Endothelial cell of umbilical vein (primary cell): Measurements from ENCODE around the gene TGFBR2. TPM values are rescaled to one million over a fixed set of nuclear protein-coding genes. Genes with fewer than 3 reads are reported as not detected.

ENCODE experiments used
- BruUV-seq: library from RNA; stranded (reverse); fragments of 400-500 nt; replicated peaks from 2 replicates; lab custom pipeline; 2021; lab: Mats Ljungman, UMichigan
- CTCF ChIA-PET: fragments of 300-600, 350-600 bp; sonication (Branson Sonifier 250); formaldehyde crosslinking; loops from one replicate; lab custom pipeline; 2021; ENCODE audit warnings: antibody characterized with exemption, inconsistent platforms; lab: Charles Lee
- POLR2A ChIA-PET: fragments of 300-600, 350-600 bp; sonication (Branson Sonifier 250); formaldehyde crosslinking; loops from one replicate; lab custom pipeline; 2021; ENCODE audit warnings: antibody characterized with exemption, inconsistent platforms; lab: Charles Lee
- DNase-seq: peaks from one replicate; pipeline ENCODE4 v3.0.0-alpha.2; 2011; ENCODE audit warnings: low read depth, low spot score
- FAIRE-seq: peaks from 2 replicates; lab custom pipeline; 2011; peaks lifted over from hg19 to GRCh38; lab: Jason Lieb, UNC
- H2AFZ ChIP-seq: 2 replicates; pipeline ENCODE4 v1.6.0; 2012; ENCODE audit warnings: low read depth, low read length, control low read depth, inconsistent platforms
- H3K27ac ChIP-seq: 2 replicates; pipeline ENCODE4 v1.5.1; 2011; ENCODE audit warnings: low read depth, mild to moderate bottlenecking, control low read depth, low read length, moderate library complexity; ENCODE audit not compliant: insufficient read depth
- H3K27me3 ChIP-seq, 2 experiments: 2 replicates each; pipeline versions ENCODE4 v1.6.0 to v1.6.1; 2011; ENCODE audit warnings: low read length in 2 of 2, mixed read lengths in 1 of 2; ENCODE audit not compliant: control insufficient read depth in 2 of 2, insufficient read depth in 2 of 2
- H3K36me3 ChIP-seq, 2 experiments: 2 replicates in 1 of 2; 3 replicates in 1 of 2; pipeline ENCODE4 v1.5.1; 2011; ENCODE audit warnings: low read length in 2 of 2, mild to moderate bottlenecking in 1 of 2, moderate library complexity in 1 of 2; ENCODE audit not compliant: control insufficient read depth in 2 of 2, insufficient read depth in 2 of 2; ENCODE audit errors: extremely low read depth in 1 of 2
- H3K4me1 ChIP-seq: 3 replicates; pipeline ENCODE4 v1.5.1; 2011; ENCODE audit warnings: mild to moderate bottlenecking, low read length; ENCODE audit not compliant: control insufficient read depth, insufficient read depth; ENCODE audit errors: extremely low read depth
- H3K4me2 ChIP-seq: 2 replicates; pipeline ENCODE4 v1.6.1; 2011; ENCODE audit warnings: low read length, control low read depth, mixed read lengths; ENCODE audit not compliant: insufficient read depth
- H3K4me3 ChIP-seq, 3 experiments: fragments of 200-600 bp in 1 of 3; sonication (generic), shearing (Covaris generic) in 1 of 3; replicated peaks in 1 of 3; 2 replicates each; pipeline ENCODE4 v1.5.1; 2011 to 2016; ENCODE audit warnings: control low read depth in 3 of 3, low read length in 3 of 3, mild to moderate bottlenecking in 2 of 3, inconsistent platforms in 1 of 3, low read depth in 1 of 3, moderate library complexity in 1 of 3; ENCODE audit not compliant: insufficient read depth in 1 of 3
- H3K79me2 ChIP-seq: 2 replicates; pipeline ENCODE4 v1.6.0; 2012; ENCODE audit warnings: low read length, inconsistent platforms; ENCODE audit not compliant: control insufficient read depth, insufficient read depth
- H3K9ac ChIP-seq: replicated peaks from 2 replicates; pipeline ENCODE3; 2011; ENCODE audit warnings: low read length, control low read depth; ENCODE audit not compliant: insufficient read depth; ENCODE audit errors: extremely low read depth
- H3K9me1 ChIP-seq: replicated peaks from 3 replicates; pipeline ENCODE4 v1.6.0; 2011; ENCODE audit warnings: mild to moderate bottlenecking, low read length; ENCODE audit not compliant: control insufficient read depth, insufficient read depth; ENCODE audit errors: extremely low read depth
- H3K9me3 ChIP-seq: replicated peaks from 2 replicates; pipeline ENCODE4 v1.5.1; 2012; ENCODE audit warnings: low read length, inconsistent platforms; ENCODE audit not compliant: control insufficient read depth, insufficient read depth
- H4K20me1 ChIP-seq: replicated peaks from 2 replicates; pipeline ENCODE3; 2011; ENCODE audit warnings: mild to moderate bottlenecking, low read length; ENCODE audit not compliant: control insufficient read depth, insufficient read depth; ENCODE audit errors: extremely low read depth
- CTCF ChIP-seq, 2 donors: IDR thresholded peaks; 1 replicate in 1 of 2; 2 replicates in 1 of 2; pipeline ENCODE4 v1.5.1; 2011; ENCODE audit warnings: low read length in 2 of 2, mild to moderate bottlenecking in 2 of 2, moderate library complexity in 2 of 2, control low read depth in 1 of 2, inconsistent platforms in 1 of 2, low read depth in 1 of 2; ENCODE audit not compliant: insufficient read depth in 1 of 2; ENCODE audit errors: extremely low read depth in 1 of 2
- EZH2 ChIP-seq: IDR thresholded peaks from 2 replicates; pipeline ENCODE4 v1.6.1; 2012; ENCODE audit warnings: borderline replicate concordance, low read depth, mild to moderate bottlenecking, moderate library complexity, low read length, inconsistent platforms; ENCODE audit not compliant: severe bottlenecking
- FOS ChIP-seq: IDR thresholded peaks from 2 replicates; pipeline ENCODE4 v1.6.1; 2011; ENCODE audit warnings: mild to moderate bottlenecking, low read length, moderate library complexity, borderline replicate concordance; ENCODE audit not compliant: insufficient read depth
- GATA2 ChIP-seq: IDR thresholded peaks from 2 replicates; pipeline ENCODE4 v1.7.0; 2011; ENCODE audit warnings: low read depth, mild to moderate bottlenecking, moderate library complexity, mixed read lengths, low read length; ENCODE audit not compliant: insufficient read length, insufficient read depth
- JUN ChIP-seq: IDR thresholded peaks from 2 replicates; pipeline ENCODE4 v1.6.1; 2011; ENCODE audit warnings: borderline replicate concordance, low read depth; ENCODE audit not compliant: insufficient read length, insufficient read depth
- MAX ChIP-seq: IDR thresholded peaks from 2 replicates; pipeline ENCODE4 v1.6.1; 2011; ENCODE audit not compliant: insufficient read depth, insufficient read length
- MYC ChIP-seq: IDR thresholded peaks from one replicate; pipeline ENCODE4 v1.6.1; 2011; ENCODE audit warnings: mild to moderate bottlenecking, low read depth, low read length
- POLR2A ChIP-seq: IDR thresholded peaks from 2 replicates; pipeline ENCODE4 v1.6.1; 2012; ENCODE audit warnings: low read depth, mild to moderate bottlenecking, control low read depth, low read length
- POLR2AphosphoS5 ChIP-seq: IDR thresholded peaks from 2 replicates; pipeline ENCODE4 v1.6.1; 2012; ENCODE audit warnings: low read depth, mild to moderate bottlenecking, control low read depth, low read length, moderate library complexity; ENCODE audit not compliant: insufficient read depth
- dilution Hi-C: fragments of 300-500 bp; cut with MboI; formaldehyde crosslinking; loops from one replicate; pipeline ENCODE4 v1.15.0; 2019; ENCODE audit warnings: low sequenced_read_pairs; ENCODE audit not compliant: extremely low pct_ligation_motif_present
- intact Hi-C: fragments of 100-400 bp; cut with micrococcal nuclease; formaldehyde crosslinking; loops from one replicate; pipeline ENCODE4 v1.10.0; 2022
- polyA plus RNA-seq, 4 experiments: library from polyadenylated mRNA; depleted of rRNA in 3 of 4; stranded (reverse) in 3 of 4; unstranded in 1 of 4; fragments of >200 nt; gene quantifications; 2 replicates each; pipeline versions ENCODE4 v1.2.1 to v1.2.3, GENCODE V29; 2011 to 2012; ENCODE audit warnings: missing spikeins in 1 of 4
- total RNA-seq: library from RNA; stranded (reverse); gene quantifications from 2 replicates; pipeline ENCODE4 v1.2.3, GENCODE V29; 2021

The TGFBR2 gene
- total and polyA plus RNA-seq, 2 donors (not counting 3 experiments of a cell fraction or from before 2014, with no cell fraction given) = 227 to 250 TPM

GRCh38 chr3:30710017-30710416 is 103.6 kb downstream of the TGFBR2 start:
- dilution Hi-C loops (no loop called here), intact Hi-C loops (no loop called here)
- no peak for FAIRE-seq
- Histone ChIP-seq H3K27me3 (no peaks in the 10 kb centered on the region), H3K9me1 (no peaks in the 10 kb centered on the region), H3K79me2 (no peaks in the 10 kb centered on the region), H3K4me2 (no peak overlapping the region), H3K9ac (no peak overlapping the region), H3K9me3 (no peaks in the 10 kb centered on the region), H3K4me1 (peaks cover 27% of the 10 kb centered on the region), H3K27ac (no peak overlapping the region), H4K20me1 (no peaks in the 10 kb centered on the region), H3K36me3 (no peaks in the 10 kb centered on the region), H3K4me3 (no peak overlapping the region), H2AFZ (no peak overlapping the region)
- POLR2A ChIA-PET = no interaction called here
- no peak for DNase-seq
- CTCF ChIA-PET = no interaction called here
- TF ChIP-seq GATA2 = no peak
- no peak for TF ChIP-seq MAX
- no peak for TF ChIP-seq POLR2AphosphoS5
- TF ChIP-seq POLR2A = no peak
- TF ChIP-seq CTCF (IDR thresholded peaks at IDR 0.05; ENCODE audit: extremely low read depth in 1 of 2, insufficient read depth in 1 of 2, low read depth in 1 of 2, low read length in 2 of 2) = no peak
- no peak for TF ChIP-seq JUN
- no peak for TF ChIP-seq FOS
- TF ChIP-seq EZH2 = no peak
- TF ChIP-seq MYC = no peak
- no TSS peak for BruUV-seq
